Stimulated activated CD8-positive, alpha-beta memory T cell treated with anti-CD3 and anti-CD28 coated beads, Interleukin-12 subunit alpha, Interleukin-12 subunit beta, amount 100 ng/mL, for 24 hours (primary cell): ENCODE measurements around the gene GABARAPL2.
A peak's percentile ranks its signal among the peaks of the same experiment; 100 is the strongest.

Experiments used
- DNase-seq: peaks from one replicate; pipeline ENCODE4 v3.0.0-alpha.2; 2020; ENCODE audit errors: extremely low read depth

The GABARAPL2 gene

GRCh38 chr16:75555213-75555706 lies 10.9 kb upstream of the GABARAPL2 start:
- DNase-seq = no peak

GRCh38 chr16:75555707-75556430 lies 10.3 kb upstream of the GABARAPL2 start, which contains the start of gene TMEM231:
Gene TMEM231 (minus strand): TSS chr16:75556252. CDS start chr16:75556209, 43 bp downstream.
- DNase-seq = peak; percentile 95

- no peak for DNase-seq
Measured at GRCh38 chr16:75556431-75556950, 9.7 kb upstream of the GABARAPL2 start.

- no peak for DNase-seq
Measured at GRCh38 chr16:75558846-75559401, 7.3 kb upstream of the GABARAPL2 start.

GRCh38 chr16:75559564-75560372 lies 6.4 kb upstream of the GABARAPL2 start:
- DNase-seq = no peak

- DNase-seq = no peak
Measured at GRCh38 chr16:75565640-75566039, 539 bp upstream of the GABARAPL2 start.

GRCh38 chr16:75566758-75567255 lies 628 bp downstream of the GABARAPL2 start:
- DNase-seq = no peak

- no peak for DNase-seq
Measured at GRCh38 chr16:75567911-75568310, 1.7 kb downstream of the GABARAPL2 start.

GRCh38 chr16:75570396-75571065 lies 4.4 kb downstream of the GABARAPL2 start:
- no peak for DNase-seq

- no peak for DNase-seq
Measured at GRCh38 chr16:75572864-75573542, 6.8 kb downstream of the GABARAPL2 start.

- no peak for DNase-seq
Measured at GRCh38 chr16:75573955-75574354, 7.8 kb downstream of the GABARAPL2 start.

GRCh38 chr16:75575958-75576357 lies 9.8 kb downstream of the GABARAPL2 start:
- DNase-seq = no peak

GRCh38 chr16:75576384-75576811 lies 10.2 kb downstream of the GABARAPL2 start:
- no peak for DNase-seq

GRCh38 chr16:75578212-75578611 lies 12.0 kb downstream of the GABARAPL2 start:
- DNase-seq = no peak

- DNase-seq = no peak
Measured at GRCh38 chr16:75578725-75579124, 12.5 kb downstream of the GABARAPL2 start.

GRCh38 chr16:75579281-75579834 lies 13.2 kb downstream of the GABARAPL2 start:
- no peak for DNase-seq

GRCh38 chr16:75584108-75584507 lies 17.9 kb downstream of the GABARAPL2 start:
- no peak for DNase-seq

- DNase-seq = no peak
Measured at GRCh38 chr16:75588716-75589115, 22.5 kb downstream of the GABARAPL2 start.

GRCh38 chr16:75589306-75589705 lies 23.1 kb downstream of the GABARAPL2 start:
- DNase-seq = no peak
